NCI-H1930 (cell line): Measurements from ENCODE around the gene GFOD1.
"Not testable (repeated sequence)": the region's sequence is repeated elsewhere in the genome, so short reads cannot be mapped to it uniquely, and the experiment has no call there.

ENCODE experiments used
- DNase-seq, 2 experiments: peaks; one replicate each; lab custom pipeline; 2025; lab: John Stamatoyannopoulos, UW

GFOD1 gene

DNA sequence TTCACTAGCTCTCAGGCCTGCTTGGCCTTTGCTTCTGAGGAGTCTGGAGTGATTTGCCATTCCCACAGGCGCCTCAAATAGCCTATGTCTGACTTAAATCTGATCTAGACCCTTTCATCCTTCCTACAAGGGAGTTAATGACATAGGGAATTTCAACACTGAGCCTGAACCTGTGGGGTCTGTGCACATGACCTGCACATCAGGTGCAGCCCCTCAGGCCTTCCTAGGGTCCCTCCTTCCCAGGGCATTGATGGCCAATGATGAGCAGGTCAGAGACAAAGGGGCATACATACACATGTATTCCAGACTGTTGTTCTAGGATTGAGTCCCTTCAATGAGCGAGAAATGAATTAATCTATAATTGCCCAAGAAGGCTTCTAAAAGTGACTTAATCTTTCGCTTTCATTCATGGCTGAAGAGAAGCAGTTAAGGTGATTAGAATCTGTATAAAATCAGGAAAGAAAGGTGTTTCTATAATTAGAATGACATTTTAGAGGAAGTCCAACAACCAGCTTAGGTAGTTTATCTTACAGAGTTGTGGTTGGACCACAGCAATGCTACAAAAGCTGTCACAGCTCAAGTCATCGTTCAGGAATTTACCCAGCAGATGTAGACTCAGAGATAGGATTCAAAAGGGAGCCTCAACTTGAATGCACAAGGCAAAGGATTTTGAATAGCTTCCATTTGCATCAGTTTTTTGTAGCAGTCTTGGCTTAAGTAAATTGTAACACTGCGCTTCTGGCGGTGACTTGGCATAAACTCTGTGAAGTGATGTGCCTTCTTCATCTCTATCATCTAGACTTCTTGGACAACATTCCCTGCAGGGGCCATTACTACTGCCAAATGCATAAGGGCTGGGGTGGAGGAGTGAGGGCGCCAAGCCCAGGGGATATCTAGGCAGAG lies 132.1 kb downstream of the GFOD1 start:
- DNase-seq = no peak

DNA sequence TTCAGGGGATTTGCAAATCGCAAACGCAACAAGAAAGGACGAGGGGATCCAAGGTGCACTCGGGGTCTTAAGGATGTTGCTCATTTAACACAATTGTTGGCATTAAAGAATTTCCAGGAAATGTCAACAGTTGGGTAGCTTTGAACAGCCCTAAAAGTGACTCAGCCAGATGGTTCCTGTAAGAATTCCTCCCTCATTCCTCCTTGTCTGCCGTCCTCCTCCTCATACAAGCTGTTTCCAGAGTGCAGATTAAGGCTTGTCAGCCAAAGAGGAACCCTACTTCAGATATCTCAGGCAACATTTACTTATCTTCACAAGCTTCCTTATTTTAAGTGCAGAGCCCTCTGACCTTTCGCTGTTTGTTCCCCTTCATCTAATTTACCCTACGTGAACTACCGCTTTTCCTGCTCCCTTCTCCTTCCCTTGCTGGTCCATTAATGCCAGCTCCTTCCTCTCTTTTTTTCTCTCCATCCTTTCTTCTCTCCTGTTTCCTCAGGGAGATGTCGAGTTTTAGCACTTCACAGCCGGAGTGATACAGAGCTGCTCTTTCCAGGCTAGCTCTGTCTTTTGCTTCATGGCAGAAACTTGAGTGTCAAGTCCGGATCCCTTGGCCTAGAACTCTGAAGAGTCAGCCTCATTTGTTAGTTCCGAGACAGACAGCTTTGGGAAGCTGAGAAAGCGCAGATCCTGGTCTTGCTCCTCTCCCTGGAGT lies 132.9 kb downstream of the GFOD1 start:
- DNase-seq = no peak

- no peak for DNase-seq
These were observed 135.2 kb downstream of the GFOD1 start for GRCh38 chr6:13352165-13352564.

DNA sequence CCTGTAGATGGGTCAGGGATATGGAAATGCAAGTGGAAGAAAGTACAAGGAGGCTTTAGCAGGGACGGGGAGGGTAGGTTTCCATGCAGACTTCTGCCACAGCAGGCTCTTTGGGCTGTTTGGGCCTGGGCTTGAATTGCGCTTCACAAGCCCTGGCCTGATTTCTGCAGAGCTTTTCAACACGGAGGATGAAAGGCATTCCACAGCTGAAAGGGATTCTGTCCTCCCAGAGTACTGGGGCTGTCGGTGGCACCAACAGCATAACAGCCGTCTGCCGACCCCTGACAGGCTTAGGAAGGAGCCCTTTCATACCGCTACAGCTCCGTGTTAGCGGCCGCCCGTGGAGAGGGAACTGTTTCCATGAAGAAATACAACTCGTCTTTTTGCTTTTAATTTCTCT lies 136.1 kb downstream of the GFOD1 start:
- no peak for DNase-seq

- no peak for DNase-seq
These were observed 137.4 kb downstream of the GFOD1 start for GRCh38 chr6:13349811-13350506.

DNA sequence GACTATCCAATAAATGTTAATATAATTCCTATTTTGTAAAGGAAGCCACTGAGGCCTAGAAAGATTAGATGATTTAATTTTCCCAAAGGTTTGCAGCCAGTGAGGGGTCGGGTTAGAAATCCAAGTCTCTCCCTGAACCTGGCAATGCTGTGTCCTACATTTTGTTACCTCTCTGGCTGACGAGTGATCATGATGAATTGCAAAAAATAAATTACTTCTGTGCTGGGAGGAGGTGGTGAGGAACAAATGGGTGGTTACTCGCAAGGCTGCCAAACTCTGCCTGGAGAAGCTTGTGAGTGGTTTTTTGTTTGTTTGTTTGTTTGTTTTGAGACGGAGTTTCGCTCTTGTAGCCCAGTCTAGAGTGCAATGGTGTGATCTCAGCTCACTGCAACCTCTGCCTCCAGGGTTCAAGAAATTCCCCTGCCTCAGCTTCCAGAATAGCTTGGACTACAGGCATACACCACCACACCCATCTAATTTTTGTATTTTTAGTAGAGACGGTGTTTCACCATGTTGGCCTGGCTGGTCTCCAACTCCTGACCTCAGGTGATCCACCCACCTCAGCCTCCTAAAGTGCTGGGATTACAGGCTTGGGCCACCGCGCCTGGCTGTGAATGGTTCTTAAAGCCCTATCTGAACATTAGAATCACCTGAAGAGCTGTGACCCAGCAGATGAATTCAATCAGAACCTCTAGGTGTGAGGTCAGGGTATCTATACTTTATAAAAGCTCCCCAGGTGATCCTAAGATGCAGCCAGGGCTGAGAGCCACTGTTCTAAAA lies 138.9 kb downstream of the GFOD1 start:
- no peak for DNase-seq

DNA sequence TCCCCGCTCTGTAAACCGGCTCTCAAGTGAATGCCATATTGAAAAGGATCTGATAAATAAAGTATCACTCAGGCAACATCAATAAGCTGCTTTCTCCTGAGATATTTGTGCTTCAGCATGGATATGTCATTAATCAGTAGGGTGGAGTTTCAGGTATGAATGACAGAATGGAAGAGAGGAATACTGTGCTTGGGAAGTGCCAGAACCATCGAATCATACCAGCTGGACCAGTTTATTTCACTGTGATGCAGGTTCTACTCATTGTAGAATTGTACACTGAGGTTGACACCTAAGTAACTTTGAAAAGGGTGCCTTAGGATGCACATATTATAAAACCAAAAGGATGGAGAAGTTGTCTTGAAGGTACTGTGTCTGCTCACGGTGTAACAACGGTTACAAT lies 141.2 kb downstream of the GFOD1 start:
- no peak for DNase-seq

- DNase-seq = no peak
These were observed 144.9 kb downstream of the GFOD1 start for GRCh38 chr6:13342414-13343019.

- DNase-seq = no peak
These were observed 147.4 kb downstream of the GFOD1 start for GRCh38 chr6:13339863-13340630.

- DNase-seq = no peak
These were observed 149.4 kb downstream of the GFOD1 start for GRCh38 chr6:13338038-13338437.

- peak; percentile 31 to 47 for DNase-seq
These were observed 150.8 kb downstream of the GFOD1 start for GRCh38 chr6:13336553-13336952.

- no peak for DNase-seq
These were observed 152.4 kb downstream of the GFOD1 start for GRCh38 chr6:13334953-13335352.

DNA sequence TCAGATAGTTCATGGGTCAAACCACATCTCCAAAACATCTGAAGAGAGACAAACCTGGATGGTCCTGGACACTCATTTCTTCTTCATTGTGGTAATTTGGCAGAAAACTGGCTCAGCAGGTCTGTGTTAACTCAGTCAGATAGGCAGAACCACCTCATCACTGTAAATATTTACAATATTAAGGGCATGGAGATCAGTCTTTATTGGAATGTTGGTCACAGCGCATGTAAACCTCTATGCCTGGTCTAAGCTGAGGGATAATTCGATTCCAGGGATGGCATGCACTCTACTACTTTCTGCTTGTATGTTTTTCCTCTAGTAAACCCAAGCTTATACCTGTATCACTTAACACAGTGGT lies 155.1 kb downstream of the GFOD1 start:
- DNase-seq = no peak

DNA sequence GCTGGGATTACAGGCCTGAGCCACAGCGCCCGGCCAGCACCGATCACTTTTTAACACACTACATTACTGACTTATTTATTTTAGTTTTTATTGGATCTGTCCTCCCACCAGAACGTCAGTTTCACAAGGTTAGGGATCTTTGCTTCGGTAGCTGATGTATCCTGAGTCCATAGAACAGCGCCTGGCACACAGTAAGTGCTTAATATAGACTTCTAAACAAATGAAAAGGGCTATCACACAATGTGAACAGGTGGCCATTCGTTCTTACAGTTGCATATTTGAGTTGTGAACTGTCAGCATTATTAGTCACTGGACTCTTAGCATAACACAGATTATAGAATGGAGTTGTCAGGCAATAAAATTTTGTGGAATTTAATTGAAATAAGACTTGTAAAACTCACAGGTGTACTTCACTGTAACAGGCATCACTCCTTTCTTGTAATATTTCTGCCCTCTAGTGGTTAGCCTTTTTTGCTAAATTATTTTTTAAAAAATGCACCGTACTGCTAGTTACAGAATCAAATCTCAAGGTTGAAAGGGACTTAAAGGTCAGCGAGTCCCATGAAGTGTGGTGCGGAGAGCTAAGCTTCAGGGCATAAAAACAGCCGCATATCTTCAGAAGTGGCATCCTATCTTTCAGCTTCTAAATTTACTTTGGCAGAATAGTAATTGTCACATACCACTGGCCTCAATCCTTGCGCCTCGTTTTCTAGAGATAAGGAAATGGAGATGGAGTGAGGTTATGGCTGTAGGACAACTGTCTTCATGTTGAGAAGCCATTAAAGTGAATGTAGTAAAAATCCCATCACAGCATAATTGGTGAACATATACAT lies 155.7 kb downstream of the GFOD1 start:
- peak in 1 of 2 experiments; percentile 8 for DNase-seq

DNA sequence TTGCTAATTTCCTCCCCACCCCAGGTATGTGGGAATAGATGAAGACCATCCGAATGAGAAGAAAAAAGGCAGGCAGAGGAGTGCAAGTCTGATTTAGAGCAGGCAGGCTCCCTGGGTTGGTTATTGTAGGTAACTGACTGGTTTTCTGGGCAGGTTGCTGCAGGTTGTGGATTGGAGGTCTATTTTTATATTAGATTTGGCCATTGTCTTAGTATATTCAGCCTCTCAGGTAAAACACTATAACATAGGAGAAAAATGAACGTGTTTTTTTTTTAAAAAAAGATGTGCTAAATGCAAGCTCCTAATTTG lies 158.6 kb downstream of the GFOD1 start:
- DNase-seq = peak in 1 of 2 experiments; percentile 44

- DNase-seq = peak; percentile 78 to 85
These were observed 159.1 kb downstream of the GFOD1 start, which contains the start of gene TBC1D7 for GRCh38 chr6:13328076-13328874. Gene TBC1D7, minus strand, starts transcription at chr6:13328537. Its CDS starts 1,639 bp downstream, at chr6:13326898.

GRCh38 chr6:13327691-13328075 lies 159.7 kb downstream of the GFOD1 start:
- no peak for DNase-seq

DNA sequence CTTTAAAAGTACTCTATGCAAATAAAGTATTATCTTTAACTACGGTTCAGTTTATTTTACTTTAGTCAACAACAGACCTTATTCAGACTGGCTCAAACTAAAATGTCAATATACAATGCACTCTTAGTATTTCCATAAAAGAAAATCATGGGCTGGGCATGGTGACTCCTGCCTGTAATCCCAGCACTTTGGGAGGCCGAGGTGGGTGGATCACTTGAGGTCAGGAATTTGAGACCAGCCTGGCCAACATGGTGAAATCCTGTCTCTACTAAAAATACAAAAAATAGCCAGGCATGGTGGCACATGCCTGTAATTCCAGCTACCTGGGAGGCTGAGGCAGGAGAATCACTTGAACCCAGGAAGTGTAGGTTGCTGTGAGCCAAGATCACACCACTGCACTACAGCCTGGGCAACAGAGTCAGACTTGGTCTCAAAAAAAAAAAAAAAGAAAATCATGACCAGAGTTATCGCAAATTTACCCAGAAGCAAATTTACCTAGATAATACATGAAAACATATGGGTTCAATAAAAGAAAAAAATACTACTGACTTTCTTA lies 161.3 kb downstream of the GFOD1 start:
- not testable (repeated sequence) for DNase-seq
